GM19468 (cell line): ENCODE data around the gene GRB10.

Experiments
- ATAC-seq: cut with Tn5 transposase; IDR thresholded peaks from one replicate; pipeline ENCODE4 v1.9.1; 2021; ENCODE audit warnings: mild to moderate bottlenecking, moderate library complexity, moderate number of reproducible peaks; ENCODE audit not compliant: unreplicated experiment; ENCODE audit errors: extremely low read depth

Gene GRB10

GRCh38 chr7:50724526-50725520 lies 57.9 kb downstream of the GRB10 start:
- ATAC-seq = no peak

DNA sequence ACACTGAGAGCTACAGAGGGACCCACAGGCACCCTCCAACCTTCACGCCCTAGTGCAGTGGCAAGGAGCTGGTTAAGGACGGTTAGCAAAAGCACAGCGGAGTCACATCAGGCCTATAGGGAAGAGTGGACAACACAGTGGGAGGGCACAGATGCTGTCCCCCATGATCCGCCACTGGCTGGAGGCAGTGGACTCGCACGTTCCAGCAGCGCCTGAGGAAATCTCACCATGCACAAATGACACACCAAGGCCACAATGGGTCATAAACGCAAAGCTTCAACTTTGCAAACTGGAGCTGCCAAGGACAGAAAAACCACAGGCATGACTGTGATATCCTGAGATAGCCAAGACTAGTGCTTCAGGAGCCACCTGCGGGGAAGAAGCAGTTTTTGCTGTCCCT lies 58.8 kb downstream of the GRB10 start:
- ATAC-seq = no peak

- no peak for ATAC-seq
These were observed 59.5 kb downstream of the GRB10 start for GRCh38 chr7:50723173-50723572.

GRCh38 chr7:50721661-50722259 lies 60.9 kb downstream of the GRB10 start:
- no peak for ATAC-seq

GRCh38 chr7:50721160-50721559 lies 61.5 kb downstream of the GRB10 start:
- ATAC-seq = no peak

- ATAC-seq = no peak
These were observed 62.4 kb downstream of the GRB10 start for GRCh38 chr7:50720295-50720694.

DNA sequence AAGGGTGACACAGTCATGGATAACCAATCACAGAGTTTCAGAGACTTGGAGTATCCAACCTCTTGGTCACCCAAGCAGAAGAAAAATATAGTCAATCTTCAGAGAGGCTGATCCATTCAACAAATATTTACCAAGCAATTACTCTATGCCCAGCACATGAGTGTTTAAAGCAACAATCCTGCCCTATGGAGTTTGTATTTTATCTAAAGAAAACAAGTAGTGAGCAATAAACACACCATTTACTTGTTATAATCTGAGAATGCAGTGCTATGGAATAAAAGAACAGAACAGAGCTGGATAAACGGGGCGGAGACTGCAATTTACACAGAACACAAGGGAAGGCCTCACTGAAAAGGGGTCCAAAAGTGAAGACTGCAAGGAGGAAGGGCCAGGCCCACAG lies 63.8 kb downstream of the GRB10 start:
- no peak for ATAC-seq

GRCh38 chr7:50718311-50718710 lies 64.4 kb downstream of the GRB10 start:
- ATAC-seq = no peak

GRCh38 chr7:50717181-50717580 lies 65.5 kb downstream of the GRB10 start:
- ATAC-seq = no peak

GRCh38 chr7:50714857-50715256 lies 67.8 kb downstream of the GRB10 start:
- ATAC-seq = no peak

- no peak for ATAC-seq
These were observed 69.4 kb downstream of the GRB10 start for GRCh38 chr7:50713123-50713965.

GRCh38 chr7:50712252-50713122 lies 70.2 kb downstream of the GRB10 start:
- no peak for ATAC-seq

DNA sequence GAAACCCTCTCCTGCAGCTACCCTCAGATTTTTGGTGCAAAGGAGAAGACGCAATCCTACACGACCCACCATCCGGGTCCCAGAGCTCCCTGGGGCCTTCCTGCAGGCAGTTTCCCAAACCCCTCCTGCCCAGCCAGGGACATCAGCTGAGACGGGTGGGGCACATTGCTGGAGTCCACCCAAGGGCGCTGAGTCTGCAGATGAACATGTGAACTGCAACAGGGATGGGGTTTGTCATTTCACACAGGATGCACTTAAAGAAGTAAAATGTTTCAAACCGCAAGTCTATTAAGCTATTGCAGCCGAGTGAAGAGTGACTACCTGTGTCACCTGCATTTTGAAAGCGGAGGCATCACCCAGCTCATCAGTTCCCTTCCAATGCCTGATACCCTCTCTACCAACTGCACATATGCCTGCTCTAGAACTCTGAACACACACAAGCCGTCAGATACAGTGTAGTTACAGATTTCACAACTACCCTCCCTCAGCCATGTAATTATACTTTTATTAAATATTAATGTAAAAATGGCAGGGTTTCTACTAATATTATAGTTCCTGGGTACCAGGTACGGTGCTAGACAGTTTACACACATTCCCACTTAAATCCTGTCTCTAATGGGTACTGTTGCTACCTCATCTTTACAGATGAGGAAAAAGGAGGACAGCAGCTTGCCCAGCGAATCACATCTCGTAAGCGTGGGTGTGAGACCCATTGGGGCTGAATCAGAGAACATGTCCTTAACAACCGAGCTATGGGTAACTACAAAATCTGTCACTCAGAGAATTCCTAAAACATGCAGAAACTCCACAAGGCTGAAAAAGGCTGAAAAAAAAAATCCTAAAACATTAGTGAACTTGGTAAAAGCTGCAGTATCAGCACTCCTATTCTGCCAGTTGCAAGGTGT lies 71.2 kb downstream of the GRB10 start:
- no peak for ATAC-seq

GRCh38 chr7:50710441-50711154 lies 72.1 kb downstream of the GRB10 start:
- ATAC-seq = no peak

DNA sequence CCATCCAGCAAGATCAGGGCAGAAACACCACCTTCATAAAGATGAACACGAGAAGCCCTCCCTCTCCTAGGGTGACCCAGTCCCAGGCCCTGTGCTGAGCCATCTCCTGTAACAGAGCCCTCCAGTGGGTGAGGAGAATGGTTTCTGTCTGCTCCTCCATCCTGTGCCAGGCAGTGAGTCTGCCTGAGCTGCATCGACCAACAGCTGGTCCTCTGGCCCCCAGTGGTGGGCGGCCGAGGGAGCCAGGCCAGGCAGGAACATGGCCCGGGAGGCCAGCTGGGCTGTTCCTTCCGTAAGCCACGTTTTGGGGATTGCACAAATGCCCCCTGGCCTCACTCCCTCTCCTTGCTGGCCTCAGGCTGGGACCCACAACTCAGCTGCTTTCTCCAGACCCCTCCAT lies 73.5 kb downstream of the GRB10 start:
- ATAC-seq = no peak

DNA sequence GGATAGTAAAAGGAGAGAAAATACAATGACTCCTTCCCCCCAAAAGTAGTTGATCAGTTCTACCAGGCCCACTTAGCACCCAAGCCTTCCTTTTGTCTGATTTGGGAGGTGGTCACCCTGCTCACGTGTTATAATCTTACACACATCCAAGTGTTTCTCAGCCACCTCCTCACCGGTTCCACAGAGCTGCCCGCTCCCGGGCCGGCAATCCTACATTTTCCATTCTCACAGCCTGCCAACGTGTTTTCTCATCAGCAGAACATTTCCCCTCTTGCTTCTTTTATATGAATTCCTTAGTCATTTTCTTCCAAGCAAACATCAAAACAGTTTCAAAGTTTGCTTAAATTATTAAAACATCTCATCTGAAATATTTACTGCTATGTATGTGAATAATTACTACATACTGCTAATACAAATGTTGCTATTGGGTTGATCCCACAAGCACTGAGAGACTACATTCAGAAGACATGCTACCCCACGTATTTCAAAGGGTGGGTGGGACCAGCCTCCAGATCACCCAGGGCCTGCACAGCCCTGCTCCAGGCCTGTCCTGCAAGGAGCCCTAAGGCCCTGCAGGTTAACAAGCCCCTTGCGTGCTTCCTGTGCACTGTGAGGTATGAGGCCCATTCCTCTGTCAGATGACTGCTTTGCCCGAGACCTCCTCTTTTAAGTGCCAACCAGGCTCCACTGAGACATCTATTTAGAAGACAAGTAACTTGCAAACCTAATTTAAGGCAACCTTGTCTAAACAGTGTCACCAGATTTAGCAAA lies 75.3 kb downstream of the GRB10 start:
- ATAC-seq = no peak

DNA sequence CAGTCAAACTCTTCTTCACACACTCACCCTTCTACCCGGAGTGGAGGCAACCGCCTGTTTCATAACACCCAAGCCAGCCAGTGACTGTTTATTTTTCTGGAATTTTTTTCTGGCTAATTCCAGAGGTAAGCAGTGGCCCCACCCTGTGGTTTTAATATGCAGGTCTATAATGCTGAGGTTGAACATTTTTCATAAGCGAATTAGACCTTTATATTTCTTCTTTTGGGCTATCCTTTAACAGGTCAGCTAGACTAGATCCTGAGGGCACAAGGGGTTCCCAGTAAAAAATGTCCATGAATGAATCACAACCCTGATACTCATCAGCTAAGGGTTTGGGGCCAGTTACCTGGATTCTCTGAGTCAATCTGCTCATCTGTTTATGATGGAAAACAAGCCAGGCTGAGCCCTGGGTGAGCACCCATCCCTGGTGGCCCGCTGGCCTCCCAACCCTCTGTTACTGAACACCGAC lies 76.2 kb downstream of the GRB10 start:
- no peak for ATAC-seq
